Measurements from ENCODE around the gene SPIN2B. TPM values are rescaled to one million over a fixed set of nuclear protein-coding genes. Genes with fewer than 3 reads are reported as not detected.

SPIN2B gene
- total RNA-seq = 1 to 10 TPM; 4.5 to 7.3 TPM
- polyA plus RNA-seq = 1 to 10 TPM; 3.1 TPM

- peak within 1 kb of the TSS in 1 of 2 donors; percentile 28 for H3K9ac ChIP-seq (ENCODE audit: low read depth in 1 of 2, low read length in 2 of 2)
- H3K4me1 ChIP-seq (ENCODE audit: control insufficient read depth in 4 of 4, insufficient read depth in 4 of 4, low read length in 3 of 4) = peaks cover 0 to 2% (median 0%) of the 10 kb centered on the region in 4 donors
- peak within 1 kb of the TSS; percentile 72 to 94 (median 81) for H3K4me3 ChIP-seq (ENCODE audit: low read depth in 1 of 3, low read length in 3 of 3)
- H3K36me3 ChIP-seq (ENCODE audit: control insufficient read depth in 4 of 4, insufficient read depth in 3 of 4, low read depth in 1 of 4, low read length in 3 of 4) = no peaks in the 10 kb centered on the region
- no peaks in the 10 kb centered on the region for H3K27me3 ChIP-seq (ENCODE audit: control insufficient read depth in 4 of 4, insufficient read depth in 4 of 4, low read length in 3 of 4)
- peak; percentile 64 for DNase-seq (ENCODE audit: low spot score)
- no peaks in the 10 kb centered on the region for H3K9me3 ChIP-seq (ENCODE audit: control insufficient read depth in 4 of 4, low read length in 3 of 4)
- 0% methylated on average over 43 of the region's 43 CpGs for WGBS
- TF ChIP-seq, protein P1, sequence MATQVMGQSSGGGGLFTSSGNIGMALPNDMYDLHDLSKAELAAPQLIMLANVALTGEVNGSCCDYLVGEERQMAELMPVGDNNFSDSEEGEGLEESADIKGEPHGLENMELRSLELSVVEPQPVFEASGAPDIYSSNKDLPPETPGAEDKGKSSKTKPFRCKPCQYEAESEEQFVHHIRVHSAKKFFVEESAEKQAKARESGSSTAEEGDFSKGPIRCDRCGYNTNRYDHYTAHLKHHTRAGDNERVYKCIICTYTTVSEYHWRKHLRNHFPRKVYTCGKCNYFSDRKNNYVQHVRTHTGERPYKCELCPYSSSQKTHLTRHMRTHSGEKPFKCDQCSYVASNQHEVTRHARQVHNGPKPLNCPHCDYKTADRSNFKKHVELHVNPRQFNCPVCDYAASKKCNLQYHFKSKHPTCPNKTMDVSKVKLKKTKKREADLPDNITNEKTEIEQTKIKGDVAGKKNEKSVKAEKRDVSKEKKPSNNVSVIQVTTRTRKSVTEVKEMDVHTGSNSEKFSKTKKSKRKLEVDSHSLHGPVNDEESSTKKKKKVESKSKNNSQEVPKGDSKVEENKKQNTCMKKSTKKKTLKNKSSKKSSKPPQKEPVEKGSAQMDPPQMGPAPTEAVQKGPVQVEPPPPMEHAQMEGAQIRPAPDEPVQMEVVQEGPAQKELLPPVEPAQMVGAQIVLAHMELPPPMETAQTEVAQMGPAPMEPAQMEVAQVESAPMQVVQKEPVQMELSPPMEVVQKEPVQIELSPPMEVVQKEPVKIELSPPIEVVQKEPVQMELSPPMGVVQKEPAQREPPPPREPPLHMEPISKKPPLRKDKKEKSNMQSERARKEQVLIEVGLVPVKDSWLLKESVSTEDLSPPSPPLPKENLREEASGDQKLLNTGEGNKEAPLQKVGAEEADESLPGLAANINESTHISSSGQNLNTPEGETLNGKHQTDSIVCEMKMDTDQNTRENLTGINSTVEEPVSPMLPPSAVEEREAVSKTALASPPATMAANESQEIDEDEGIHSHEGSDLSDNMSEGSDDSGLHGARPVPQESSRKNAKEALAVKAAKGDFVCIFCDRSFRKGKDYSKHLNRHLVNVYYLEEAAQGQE (IDR thresholded peaks at IDR 0.05) = peak; percentile 14
- TF ChIP-seq YY1 (IDR thresholded peaks at IDR 0.05) = peak; percentile 52
- TF ChIP-seq HNF4A (conservative IDR thresholded peaks at IDR 0.05) = no peak
- TF ChIP-seq GABPA (IDR thresholded peaks at IDR 0.05 in 1 of 2, conservative IDR thresholded peaks at IDR 0.05 in 1 of 2) = peak; percentile 26 to 81
- peak; percentile 15 for TF ChIP-seq TAF1 (conservative IDR thresholded peaks at IDR 0.05)
- TF ChIP-seq HNF4G (IDR thresholded peaks at IDR 0.05) = no peak
- peak within 1 kb of the TSS; percentile 61 to 75 for H3K27ac ChIP-seq (ENCODE audit: low read depth in 1 of 2, low read length in 2 of 2)
Measured at GRCh38 chrX:57121162-57121755, at the start of gene SPIN2B. Gene SPIN2B, minus strand, starts transcription at chrX:57121548.

DNA sequence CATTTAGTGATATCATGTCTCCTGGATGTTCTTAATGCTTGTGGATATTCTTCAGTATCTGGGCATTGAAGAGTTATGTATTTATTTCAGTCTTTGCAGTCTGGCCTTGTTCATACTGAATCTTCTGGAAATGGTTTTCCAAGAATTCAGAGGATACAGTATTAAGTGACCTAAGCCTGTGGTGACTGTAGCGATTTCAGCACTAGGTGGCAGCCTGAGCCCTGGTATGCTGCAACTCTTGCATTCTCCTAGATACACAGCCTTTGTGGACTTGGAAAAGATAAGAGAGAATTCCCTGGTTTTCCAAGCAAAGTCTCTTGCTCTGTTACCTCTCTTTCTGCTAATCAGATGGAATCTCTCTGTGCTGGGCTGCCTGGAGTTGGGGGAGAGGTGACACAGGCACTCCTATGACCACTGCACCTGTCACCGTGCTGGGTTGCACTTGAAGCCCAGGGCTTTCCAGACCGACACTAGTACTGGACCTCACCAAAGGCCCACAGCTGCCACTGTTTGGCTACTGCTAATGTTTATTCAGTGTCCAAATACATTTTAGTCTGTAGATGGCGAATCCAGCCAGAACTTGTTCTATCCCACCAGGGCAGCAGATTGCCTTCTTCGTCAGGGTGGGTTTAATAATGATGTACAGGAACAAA is 35.2 kb upstream of the SPIN2B start:
- Histone ChIP-seq H3K27ac (ENCODE audit: low read depth in 1 of 2, low read length in 2 of 2) (no peak overlapping the region), H3K9me3 (ENCODE audit: control insufficient read depth in 4 of 4, low read length in 3 of 4) (peaks cover 0 to 3% (median 0%) of the 10 kb centered on the region in 4 donors), H3K9ac (ENCODE audit: low read depth in 1 of 2, low read length in 2 of 2) (no peak overlapping the region), H3K36me3 (ENCODE audit: control insufficient read depth in 4 of 4, insufficient read depth in 3 of 4, low read depth in 1 of 4, low read length in 3 of 4) (no peaks in the 10 kb centered on the region), H3K4me1 (ENCODE audit: control insufficient read depth in 4 of 4, insufficient read depth in 4 of 4, low read length in 3 of 4) (peaks cover 0 to 4% (median 0%) of the 10 kb centered on the region in 4 donors), H3K27me3 (ENCODE audit: control insufficient read depth in 4 of 4, insufficient read depth in 4 of 4, low read length in 3 of 4) (no peaks in the 10 kb centered on the region), H3K4me3 (ENCODE audit: low read depth in 1 of 3, low read length in 3 of 3) (no peak overlapping the region)
- TF ChIP-seq, protein P2, sequence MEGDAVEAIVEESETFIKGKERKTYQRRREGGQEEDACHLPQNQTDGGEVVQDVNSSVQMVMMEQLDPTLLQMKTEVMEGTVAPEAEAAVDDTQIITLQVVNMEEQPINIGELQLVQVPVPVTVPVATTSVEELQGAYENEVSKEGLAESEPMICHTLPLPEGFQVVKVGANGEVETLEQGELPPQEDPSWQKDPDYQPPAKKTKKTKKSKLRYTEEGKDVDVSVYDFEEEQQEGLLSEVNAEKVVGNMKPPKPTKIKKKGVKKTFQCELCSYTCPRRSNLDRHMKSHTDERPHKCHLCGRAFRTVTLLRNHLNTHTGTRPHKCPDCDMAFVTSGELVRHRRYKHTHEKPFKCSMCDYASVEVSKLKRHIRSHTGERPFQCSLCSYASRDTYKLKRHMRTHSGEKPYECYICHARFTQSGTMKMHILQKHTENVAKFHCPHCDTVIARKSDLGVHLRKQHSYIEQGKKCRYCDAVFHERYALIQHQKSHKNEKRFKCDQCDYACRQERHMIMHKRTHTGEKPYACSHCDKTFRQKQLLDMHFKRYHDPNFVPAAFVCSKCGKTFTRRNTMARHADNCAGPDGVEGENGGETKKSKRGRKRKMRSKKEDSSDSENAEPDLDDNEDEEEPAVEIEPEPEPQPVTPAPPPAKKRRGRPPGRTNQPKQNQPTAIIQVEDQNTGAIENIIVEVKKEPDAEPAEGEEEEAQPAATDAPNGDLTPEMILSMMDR (IDR thresholded peaks at IDR 0.05; ENCODE audit: low read depth, low read length, missing input control) = peak; percentile 54
- TF ChIP-seq HNF4A (conservative IDR thresholded peaks at IDR 0.05) = no peak
- TF ChIP-seq, protein P3, sequence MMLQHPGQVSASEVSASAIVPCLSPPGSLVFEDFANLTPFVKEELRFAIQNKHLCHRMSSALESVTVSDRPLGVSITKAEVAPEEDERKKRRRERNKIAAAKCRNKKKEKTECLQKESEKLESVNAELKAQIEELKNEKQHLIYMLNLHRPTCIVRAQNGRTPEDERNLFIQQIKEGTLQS (IDR thresholded peaks at IDR 0.05) = no peak
- no peak for TF ChIP-seq RXRA (IDR thresholded peaks at IDR 0.05)
- TF ChIP-seq RAD21 (IDR thresholded peaks at IDR 0.05) = peak; percentile 80 to 85
- TF ChIP-seq FOXA2 (IDR thresholded peaks at IDR 0.05) = no peak
- TF ChIP-seq TAF1 (conservative IDR thresholded peaks at IDR 0.05) = no peak
- TF ChIP-seq ZBTB33 (IDR thresholded peaks at IDR 0.05) = no peak
- TF ChIP-seq, protein P4, sequence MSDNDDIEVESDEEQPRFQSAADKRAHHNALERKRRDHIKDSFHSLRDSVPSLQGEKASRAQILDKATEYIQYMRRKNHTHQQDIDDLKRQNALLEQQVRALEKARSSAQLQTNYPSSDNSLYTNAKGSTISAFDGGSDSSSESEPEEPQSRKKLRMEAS (IDR thresholded peaks at IDR 0.05) = no peak
- TF ChIP-seq GABPA (IDR thresholded peaks at IDR 0.05 in 1 of 2, conservative IDR thresholded peaks at IDR 0.05 in 1 of 2) = no peak
- no peak for TF ChIP-seq JUND (IDR thresholded peaks at IDR 0.05)
- no peak for TF ChIP-seq FOXA1 (IDR thresholded peaks at IDR 0.05)
- no peak for TF ChIP-seq NR2F2 (IDR thresholded peaks at IDR 0.05)
- TF ChIP-seq SP1 (IDR thresholded peaks at IDR 0.05) = no peak
- no peak for TF ChIP-seq HNF4G (IDR thresholded peaks at IDR 0.05)
- TF ChIP-seq, protein P1 (IDR thresholded peaks at IDR 0.05) = no peak
- TF ChIP-seq EGR1 (IDR thresholded peaks at IDR 0.05; ENCODE audit: low read depth in 2 of 2) = no peak
- WGBS = 84% methylated on average over 5 of the region's 5 CpGs
- DNase-seq (ENCODE audit: low spot score) = no peak

Measured in liver (tissue), 9 donors.